ENCODE measurements around the gene GAGE12G.
"Not testable (repeated sequence)": the region's sequence is repeated elsewhere in the genome, so short reads cannot be mapped to it uniquely, and the experiment has no call there.

DNA sequence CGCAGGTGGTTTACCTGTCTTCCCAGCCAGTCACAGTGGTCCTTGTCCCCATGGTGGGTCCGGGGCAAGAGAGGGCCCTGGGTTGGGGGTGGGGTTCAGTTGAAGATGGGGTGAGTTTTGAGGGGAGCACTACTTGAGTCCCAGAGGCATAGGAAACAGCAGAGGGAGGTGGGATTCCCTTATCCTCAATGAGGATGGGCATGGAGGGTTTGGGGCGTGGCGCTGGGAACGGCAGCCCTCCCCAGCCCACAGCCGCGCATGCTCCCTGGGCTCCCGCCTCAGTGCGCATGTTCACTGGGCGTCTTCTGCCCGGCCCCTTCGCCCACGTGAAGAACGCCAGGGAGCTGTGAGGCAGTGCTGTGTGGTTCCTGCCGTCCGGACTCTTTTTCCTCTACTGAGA lies 28.5 kb downstream of the GAGE12G start, which contains the start of gene GAGE1:
- not testable (repeated sequence) for TF ChIP-seq CTCF (conservative IDR thresholded peaks at IDR 0.05; ENCODE audit: low read length); EZH2phosphoT487 (IDR thresholded peaks at IDR 0.05; ENCODE audit: borderline replicate concordance)

Data from Loucy (cell line).